Measurements from ENCODE around the gene ZNF691.
"Not testable (repeated sequence)": the region's sequence is repeated elsewhere in the genome, so short reads cannot be mapped to it uniquely, and the experiment has no call there.

DNA sequence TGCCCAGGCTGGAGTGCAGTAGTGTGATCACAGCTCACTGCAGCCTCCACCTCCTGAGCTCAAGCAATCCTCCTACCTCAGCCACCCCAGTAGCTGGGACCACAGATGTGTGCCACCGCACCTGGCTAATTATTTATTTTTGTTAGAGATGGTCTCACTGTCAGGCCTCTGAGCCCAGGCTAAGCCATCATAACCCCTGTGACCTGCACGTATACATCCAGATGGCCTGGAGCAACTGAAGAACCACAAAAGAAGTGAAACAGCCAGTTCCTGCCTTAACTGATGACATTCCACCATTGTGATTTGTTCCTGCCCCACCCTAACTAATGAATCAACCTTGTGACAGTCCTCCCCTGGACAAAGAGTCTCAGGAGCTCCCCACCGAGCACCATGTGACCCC is 10.1 kb downstream of the ZNF691 start:
- TF ChIP-seq, protein P1, sequence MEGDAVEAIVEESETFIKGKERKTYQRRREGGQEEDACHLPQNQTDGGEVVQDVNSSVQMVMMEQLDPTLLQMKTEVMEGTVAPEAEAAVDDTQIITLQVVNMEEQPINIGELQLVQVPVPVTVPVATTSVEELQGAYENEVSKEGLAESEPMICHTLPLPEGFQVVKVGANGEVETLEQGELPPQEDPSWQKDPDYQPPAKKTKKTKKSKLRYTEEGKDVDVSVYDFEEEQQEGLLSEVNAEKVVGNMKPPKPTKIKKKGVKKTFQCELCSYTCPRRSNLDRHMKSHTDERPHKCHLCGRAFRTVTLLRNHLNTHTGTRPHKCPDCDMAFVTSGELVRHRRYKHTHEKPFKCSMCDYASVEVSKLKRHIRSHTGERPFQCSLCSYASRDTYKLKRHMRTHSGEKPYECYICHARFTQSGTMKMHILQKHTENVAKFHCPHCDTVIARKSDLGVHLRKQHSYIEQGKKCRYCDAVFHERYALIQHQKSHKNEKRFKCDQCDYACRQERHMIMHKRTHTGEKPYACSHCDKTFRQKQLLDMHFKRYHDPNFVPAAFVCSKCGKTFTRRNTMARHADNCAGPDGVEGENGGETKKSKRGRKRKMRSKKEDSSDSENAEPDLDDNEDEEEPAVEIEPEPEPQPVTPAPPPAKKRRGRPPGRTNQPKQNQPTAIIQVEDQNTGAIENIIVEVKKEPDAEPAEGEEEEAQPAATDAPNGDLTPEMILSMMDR (IDR thresholded peaks at IDR 0.05): not testable (repeated sequence)
- TF ChIP-seq, protein P2, sequence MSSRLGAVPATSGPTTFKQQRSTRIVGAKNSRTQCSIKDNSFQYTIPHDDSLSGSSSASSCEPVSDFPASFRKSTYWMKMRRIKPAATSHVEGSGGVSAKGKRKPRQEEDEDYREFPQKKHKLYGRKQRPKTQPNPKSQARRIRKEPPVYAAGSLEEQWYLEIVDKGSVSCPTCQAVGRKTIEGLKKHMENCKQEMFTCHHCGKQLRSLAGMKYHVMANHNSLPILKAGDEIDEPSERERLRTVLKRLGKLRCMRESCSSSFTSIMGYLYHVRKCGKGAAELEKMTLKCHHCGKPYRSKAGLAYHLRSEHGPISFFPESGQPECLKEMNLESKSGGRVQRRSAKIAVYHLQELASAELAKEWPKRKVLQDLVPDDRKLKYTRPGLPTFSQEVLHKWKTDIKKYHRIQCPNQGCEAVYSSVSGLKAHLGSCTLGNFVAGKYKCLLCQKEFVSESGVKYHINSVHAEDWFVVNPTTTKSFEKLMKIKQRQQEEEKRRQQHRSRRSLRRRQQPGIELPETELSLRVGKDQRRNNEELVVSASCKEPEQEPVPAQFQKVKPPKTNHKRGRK (CRISPR knock-in tag; IDR thresholded peaks at IDR 0.05; ENCODE audit: borderline replicate concordance): not testable (repeated sequence)
- TF ChIP-seq, protein P3, sequence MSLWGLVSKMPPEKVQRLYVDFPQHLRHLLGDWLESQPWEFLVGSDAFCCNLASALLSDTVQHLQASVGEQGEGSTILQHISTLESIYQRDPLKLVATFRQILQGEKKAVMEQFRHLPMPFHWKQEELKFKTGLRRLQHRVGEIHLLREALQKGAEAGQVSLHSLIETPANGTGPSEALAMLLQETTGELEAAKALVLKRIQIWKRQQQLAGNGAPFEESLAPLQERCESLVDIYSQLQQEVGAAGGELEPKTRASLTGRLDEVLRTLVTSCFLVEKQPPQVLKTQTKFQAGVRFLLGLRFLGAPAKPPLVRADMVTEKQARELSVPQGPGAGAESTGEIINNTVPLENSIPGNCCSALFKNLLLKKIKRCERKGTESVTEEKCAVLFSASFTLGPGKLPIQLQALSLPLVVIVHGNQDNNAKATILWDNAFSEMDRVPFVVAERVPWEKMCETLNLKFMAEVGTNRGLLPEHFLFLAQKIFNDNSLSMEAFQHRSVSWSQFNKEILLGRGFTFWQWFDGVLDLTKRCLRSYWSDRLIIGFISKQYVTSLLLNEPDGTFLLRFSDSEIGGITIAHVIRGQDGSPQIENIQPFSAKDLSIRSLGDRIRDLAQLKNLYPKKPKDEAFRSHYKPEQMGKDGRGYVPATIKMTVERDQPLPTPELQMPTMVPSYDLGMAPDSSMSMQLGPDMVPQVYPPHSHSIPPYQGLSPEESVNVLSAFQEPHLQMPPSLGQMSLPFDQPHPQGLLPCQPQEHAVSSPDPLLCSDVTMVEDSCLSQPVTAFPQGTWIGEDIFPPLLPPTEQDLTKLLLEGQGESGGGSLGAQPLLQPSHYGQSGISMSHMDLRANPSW (CRISPR knock-in tag; conservative IDR thresholded peaks at IDR 0.05; ENCODE audit: low read depth): not testable (repeated sequence)
- TF ChIP-seq, protein P4, sequence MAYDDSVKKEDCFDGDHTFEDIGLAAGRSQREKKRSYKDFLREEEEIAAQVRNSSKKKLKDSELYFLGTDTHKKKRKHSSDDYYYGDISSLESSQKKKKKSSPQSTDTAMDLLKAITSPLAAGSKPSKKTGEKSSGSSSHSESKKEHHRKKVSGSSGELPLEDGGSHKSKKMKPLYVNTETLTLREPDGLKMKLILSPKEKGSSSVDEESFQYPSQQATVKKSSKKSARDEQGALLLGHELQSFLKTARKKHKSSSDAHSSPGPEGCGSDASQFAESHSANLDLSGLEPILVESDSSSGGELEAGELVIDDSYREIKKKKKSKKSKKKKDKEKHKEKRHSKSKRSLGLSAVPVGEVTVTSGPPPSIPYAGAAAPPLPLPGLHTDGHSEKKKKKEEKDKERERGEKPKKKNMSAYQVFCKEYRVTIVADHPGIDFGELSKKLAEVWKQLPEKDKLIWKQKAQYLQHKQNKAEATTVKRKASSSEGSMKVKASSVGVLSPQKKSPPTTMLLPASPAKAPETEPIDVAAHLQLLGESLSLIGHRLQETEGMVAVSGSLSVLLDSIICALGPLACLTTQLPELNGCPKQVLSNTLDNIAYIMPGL (CRISPR knock-in tag; IDR thresholded peaks at IDR 0.05): not testable (repeated sequence)
- not testable (repeated sequence) for TF ChIP-seq ZNF138 (CRISPR knock-in tag; conservative IDR thresholded peaks at IDR 0.05); FOXK1 (CRISPR knock-in tag; IDR thresholded peaks at IDR 0.05); ZNF317 (CRISPR knock-in tag; IDR thresholded peaks at IDR 0.05; ENCODE audit: borderline replicate concordance, low read depth); TEAD4 (CRISPR knock-in tag; IDR thresholded peaks at IDR 0.05); ESRRA (CRISPR knock-in tag; IDR thresholded peaks at IDR 0.05; ENCODE audit: borderline replicate concordance); ZNF232 (CRISPR knock-in tag; IDR thresholded peaks at IDR 0.05); ATF1 (CRISPR knock-in tag; IDR thresholded peaks at IDR 0.05)
- TF ChIP-seq, protein P5, sequence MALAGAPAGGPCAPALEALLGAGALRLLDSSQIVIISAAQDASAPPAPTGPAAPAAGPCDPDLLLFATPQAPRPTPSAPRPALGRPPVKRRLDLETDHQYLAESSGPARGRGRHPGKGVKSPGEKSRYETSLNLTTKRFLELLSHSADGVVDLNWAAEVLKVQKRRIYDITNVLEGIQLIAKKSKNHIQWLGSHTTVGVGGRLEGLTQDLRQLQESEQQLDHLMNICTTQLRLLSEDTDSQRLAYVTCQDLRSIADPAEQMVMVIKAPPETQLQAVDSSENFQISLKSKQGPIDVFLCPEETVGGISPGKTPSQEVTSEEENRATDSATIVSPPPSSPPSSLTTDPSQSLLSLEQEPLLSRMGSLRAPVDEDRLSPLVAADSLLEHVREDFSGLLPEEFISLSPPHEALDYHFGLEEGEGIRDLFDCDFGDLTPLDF (CRISPR knock-in tag; IDR thresholded peaks at IDR 0.05): not testable (repeated sequence)
- TF ChIP-seq, protein P6, sequence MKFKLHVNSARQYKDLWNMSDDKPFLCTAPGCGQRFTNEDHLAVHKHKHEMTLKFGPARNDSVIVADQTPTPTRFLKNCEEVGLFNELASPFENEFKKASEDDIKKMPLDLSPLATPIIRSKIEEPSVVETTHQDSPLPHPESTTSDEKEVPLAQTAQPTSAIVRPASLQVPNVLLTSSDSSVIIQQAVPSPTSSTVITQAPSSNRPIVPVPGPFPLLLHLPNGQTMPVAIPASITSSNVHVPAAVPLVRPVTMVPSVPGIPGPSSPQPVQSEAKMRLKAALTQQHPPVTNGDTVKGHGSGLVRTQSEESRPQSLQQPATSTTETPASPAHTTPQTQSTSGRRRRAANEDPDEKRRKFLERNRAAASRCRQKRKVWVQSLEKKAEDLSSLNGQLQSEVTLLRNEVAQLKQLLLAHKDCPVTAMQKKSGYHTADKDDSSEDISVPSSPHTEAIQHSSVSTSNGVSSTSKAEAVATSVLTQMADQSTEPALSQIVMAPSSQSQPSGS (CRISPR knock-in tag; IDR thresholded peaks at IDR 0.05; ENCODE audit: borderline replicate concordance, low read depth): not testable (repeated sequence)
